Measurements from ENCODE around the gene TLR2. TPM values are rescaled to one million over a fixed set of nuclear protein-coding genes. Genes with fewer than 3 reads are reported as not detected.

The TLR2 gene
- total RNA-seq, 1 donor from 2014 or later: 0.46 TPM

- Mint-ChIP-seq H3K4me1 (ENCODE audit: unreplicated experiment) (peaks cover 31% of the 10 kb centered on the region), H3K27me3 (ENCODE audit: unreplicated experiment) (no peaks in the 10 kb centered on the region)
- no peak for DNase-seq (ENCODE audit: extremely low spot score, unreplicated experiment)
Measured at GRCh38 chr4:153649572-153649991, 34.5 kb upstream of the TLR2 start.

GRCh38 chr4:153651116-153651515, 33.0 kb upstream of the TLR2 start:
- DNase-seq (ENCODE audit: extremely low spot score, unreplicated experiment): no peak
- Mint-ChIP-seq H3K4me1 (ENCODE audit: unreplicated experiment) (peaks cover 41% of the 10 kb centered on the region), H3K27ac (ENCODE audit: unreplicated experiment) (peak overlapping the region; percentile 19), H3K4me3 (ENCODE audit: unreplicated experiment) (no peak overlapping the region), H3K36me3 (ENCODE audit: unreplicated experiment) (no peaks in the 10 kb centered on the region), H3K9me3 (ENCODE audit: unreplicated experiment) (no peaks in the 10 kb centered on the region), H3K27me3 (ENCODE audit: unreplicated experiment) (no peaks in the 10 kb centered on the region)
- TF ChIP-seq CTCF (IDR thresholded peaks at IDR 0.05): no peak

More at GRCh38 chr4:153649572-153649991, 34.5 kb upstream of the TLR2 start:
- Mint-ChIP-seq H3K4me3 (ENCODE audit: unreplicated experiment) (no peak overlapping the region), H3K27ac (ENCODE audit: unreplicated experiment) (no peak overlapping the region), H3K36me3 (ENCODE audit: unreplicated experiment) (peaks cover 3% of the 10 kb centered on the region), H3K9me3 (ENCODE audit: unreplicated experiment) (peaks cover 4% of the 10 kb centered on the region)
- TF ChIP-seq CTCF (IDR thresholded peaks at IDR 0.05): peak; percentile 30

GRCh38 chr4:153651587-153651986, 32.5 kb upstream of the TLR2 start:
- H3K9me3 Mint-ChIP-seq (ENCODE audit: unreplicated experiment): no peaks in the 10 kb centered on the region
- no peak for DNase-seq (ENCODE audit: extremely low spot score, unreplicated experiment)
- H3K27me3 Mint-ChIP-seq (ENCODE audit: unreplicated experiment): no peaks in the 10 kb centered on the region
- peaks cover 40% of the 10 kb centered on the region for H3K4me1 Mint-ChIP-seq (ENCODE audit: unreplicated experiment)
- peak overlapping the region; percentile 19 for H3K27ac Mint-ChIP-seq (ENCODE audit: unreplicated experiment)
- H3K4me3 Mint-ChIP-seq (ENCODE audit: unreplicated experiment): no peak overlapping the region
- no peaks in the 10 kb centered on the region for H3K36me3 Mint-ChIP-seq (ENCODE audit: unreplicated experiment)
- TF ChIP-seq CTCF (IDR thresholded peaks at IDR 0.05): no peak

GRCh38 chr4:153652051-153652784, 31.9 kb upstream of the TLR2 start:
- H3K9me3 Mint-ChIP-seq (ENCODE audit: unreplicated experiment): no peaks in the 10 kb centered on the region
- peak overlapping the region; percentile 3 for H3K27ac Mint-ChIP-seq (ENCODE audit: unreplicated experiment)
- no peak overlapping the region for H3K4me3 Mint-ChIP-seq (ENCODE audit: unreplicated experiment)
- peaks cover 40% of the 10 kb centered on the region for H3K4me1 Mint-ChIP-seq (ENCODE audit: unreplicated experiment)
- no peak for TF ChIP-seq CTCF (IDR thresholded peaks at IDR 0.05)
- H3K36me3 Mint-ChIP-seq (ENCODE audit: unreplicated experiment): no peaks in the 10 kb centered on the region
- DNase-seq (ENCODE audit: extremely low spot score, unreplicated experiment): no peak
- no peaks in the 10 kb centered on the region for H3K27me3 Mint-ChIP-seq (ENCODE audit: unreplicated experiment)

- Mint-ChIP-seq H3K27me3 (ENCODE audit: unreplicated experiment) (no peaks in the 10 kb centered on the region), H3K4me3 (ENCODE audit: unreplicated experiment) (no peak overlapping the region), H3K36me3 (ENCODE audit: unreplicated experiment) (no peaks in the 10 kb centered on the region), H3K27ac (ENCODE audit: unreplicated experiment) (no peak overlapping the region), H3K4me1 (ENCODE audit: unreplicated experiment) (peaks cover 36% of the 10 kb centered on the region), H3K9me3 (ENCODE audit: unreplicated experiment) (no peaks in the 10 kb centered on the region)
- no peak for DNase-seq (ENCODE audit: extremely low spot score, unreplicated experiment)
- no peak for TF ChIP-seq CTCF (IDR thresholded peaks at IDR 0.05)
Measured at GRCh38 chr4:153655002-153655541, 29.0 kb upstream of the TLR2 start.

All from osteocyte (in vitro differentiated cells).